Measurements from ENCODE around the gene NPL.

DNA sequence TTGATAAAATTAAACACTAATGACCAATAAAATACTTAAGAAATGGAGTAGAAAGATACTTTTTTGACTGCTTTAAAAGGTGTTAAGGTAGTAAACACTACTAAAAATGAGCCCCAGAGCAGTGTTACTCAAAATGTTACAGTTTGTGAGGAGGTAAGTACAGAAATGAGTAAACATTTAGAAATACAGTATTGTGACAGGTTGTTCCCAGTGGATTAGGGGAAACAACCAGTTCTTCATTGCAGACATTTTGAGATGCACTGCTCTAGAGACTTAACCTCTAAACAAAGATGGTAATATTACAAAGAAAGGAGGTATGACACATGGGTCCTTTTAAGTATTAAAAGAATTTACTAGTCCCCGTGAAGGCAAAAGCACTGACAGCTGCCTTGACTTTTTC lies 62.3 kb downstream of the NPL start:
- no peak for TF ChIP-seq POLR2A (IDR thresholded peaks at IDR 0.05; ENCODE audit: low read length)
- TF ChIP-seq GATA1 (IDR thresholded peaks at IDR 0.05; ENCODE audit: low read depth, low read length) = no peak

All from erythroblast (primary cell).